GM12878 (cell line): ENCODE data around the gene ZFPM1. TPM values are rescaled to one million over a fixed set of nuclear protein-coding genes. Genes with fewer than 3 reads are reported as not detected.

ENCODE experiments used
- ATAC-seq: fragments of 200-7000 bp; cut with Tn5 transposase; 3 replicates; pipeline ENCODE4 v1.9.1; 2020; ENCODE audit warnings: mild to moderate bottlenecking, moderate library complexity
- BruUV-seq: library from RNA; stranded (reverse); fragments of 400-500 nt; replicated peaks from 2 replicates; lab custom pipeline; 2021; lab: Mats Ljungman, UMichigan
- CTCF ChIA-PET: fragments of 300-600 bp; sonication (Branson Sonifier 250); formaldehyde crosslinking; extraction: SDS; loops from one replicate; lab custom pipeline; 2021; ENCODE audit warnings: inconsistent platforms; lab: Yijun Ruan, JAX
- POLR2A ChIA-PET: fragments of 350-600 bp; formaldehyde crosslinking; extraction: SDS; loops from one replicate; lab custom pipeline; 2021; ENCODE audit warnings: inconsistent platforms; lab: Charles Lee
- RAD21 ChIA-PET: fragments of 300-600 bp; sonication (Branson Sonifier 250); formaldehyde crosslinking; loops from one replicate; lab custom pipeline; 2023; ENCODE audit warnings: antibody characterized with exemption; ENCODE audit not compliant: unreplicated experiment; lab: Charles Lee
- SMC1A ChIA-PET: fragments of 300-600 bp; sonication (Branson Sonifier 250); formaldehyde crosslinking; loops from one replicate; lab custom pipeline; 2023; ENCODE audit not compliant: unreplicated experiment, uncharacterized antibody; lab: Charles Lee
- DNase-seq: peaks from one replicate; pipeline ENCODE4 v3.0.0-alpha.2; 2011; ENCODE audit warnings: low read depth, low spot score
- FAIRE-seq: peaks from 3 replicates; lab custom pipeline; 2011; peaks lifted over from hg19 to GRCh38; lab: Jason Lieb, UNC
- H2AFZ ChIP-seq: 2 replicates; pipeline ENCODE4 v1.6.0; 2011; ENCODE audit warnings: low read depth, low read length, control low read depth; ENCODE audit not compliant: control insufficient read depth
- H3K27ac ChIP-seq: 2 replicates; pipeline ENCODE4 v1.5.1; 2011; ENCODE audit warnings: control low read depth; ENCODE audit not compliant: control insufficient read depth, insufficient read depth
- H3K27me3 ChIP-seq, 2 experiments: replicated peaks in 1 of 2; 2 replicates each; pipeline versions ENCODE4 v1.6.0 to v1.6.1; 2011; ENCODE audit warnings: low read length in 1 of 2; ENCODE audit not compliant: control insufficient read depth in 2 of 2, insufficient read depth in 2 of 2
- H3K36me3 ChIP-seq, 2 experiments: 2 replicates each; pipeline ENCODE4 v1.5.1; 2011; ENCODE audit warnings: low read length in 1 of 2; ENCODE audit not compliant: control insufficient read depth in 2 of 2, insufficient read depth in 2 of 2
- H3K4me1 ChIP-seq: 2 replicates; pipeline ENCODE4 v1.6.1; 2011; ENCODE audit warnings: mild to moderate bottlenecking, low read length, moderate library complexity, mixed read lengths; ENCODE audit not compliant: control insufficient read depth, insufficient read depth
- H3K4me2 ChIP-seq: 2 replicates; pipeline ENCODE4 v1.6.0; 2011; ENCODE audit warnings: control low read depth; ENCODE audit not compliant: control insufficient read depth, insufficient read depth
- H3K4me3 ChIP-seq: fragments of 200-600 bp; sonication (generic); 2 replicates; pipeline ENCODE4 v1.5.1; 2016
- H3K79me2 ChIP-seq: 2 replicates; pipeline ENCODE4 v1.6.0; 2011; ENCODE audit warnings: low read length; ENCODE audit not compliant: control insufficient read depth, insufficient read depth
- H3K9ac ChIP-seq: 2 replicates; pipeline ENCODE4 v1.8.0; 2011; ENCODE audit warnings: low read length, control low read depth, mixed read lengths; ENCODE audit not compliant: control insufficient read depth, insufficient read depth
- H3K9me3 ChIP-seq: replicated peaks from 3 replicates; pipeline ENCODE4 v1.5.1; 2011; ENCODE audit warnings: mild to moderate bottlenecking, low read length; ENCODE audit not compliant: control insufficient read depth, insufficient read depth
- H4K20me1 ChIP-seq: 2 replicates; pipeline ENCODE4 v1.6.0; 2011; ENCODE audit not compliant: control insufficient read depth, insufficient read depth
- BACH1 ChIP-seq: fragments of 450-650 bp; IDR thresholded peaks from 2 replicates; pipeline ENCODE4 v1.6.1; 2017; ENCODE audit warnings: mild to moderate bottlenecking, borderline replicate concordance
- CEBPB ChIP-seq, 2 experiments: fragments of 150-350 bp in 1 of 2; IDR thresholded peaks; 2 replicates each; pipeline ENCODE4 v1.6.1; 2012 to 2014; ENCODE audit warnings: low read depth in 2 of 2, low read length in 2 of 2, borderline replicate concordance in 1 of 2, inconsistent platforms in 1 of 2
- CUX1 ChIP-seq: IDR thresholded peaks from 2 replicates; pipeline ENCODE4 v1.6.1; 2012; ENCODE audit warnings: improper control_type of control experiment, low read depth, low read length; ENCODE audit not compliant: insufficient replicate concordance
- E4F1 ChIP-seq: fragments of 450-650 bp; IDR thresholded peaks from 2 replicates; pipeline ENCODE4 v1.6.1; 2018; ENCODE audit warnings: borderline replicate concordance, mild to moderate bottlenecking; ENCODE audit not compliant: partially characterized antibody
- IKZF1 ChIP-seq: fragments of 450-650 bp; conservative IDR thresholded peaks from 2 replicates; pipeline ENCODE4 v1.6.1; 2017; ENCODE audit warnings: antibody characterized with exemption, mild to moderate bottlenecking
- IKZF2 ChIP-seq, 2 experiments: fragments of 450-650 bp; IDR thresholded peaks; 2 replicates each; pipeline ENCODE4 v1.6.1; 2017; ENCODE audit warnings: mild to moderate bottlenecking in 2 of 2, moderate library complexity in 2 of 2
- JUND ChIP-seq: IDR thresholded peaks from 2 replicates; pipeline ENCODE4 v1.6.1; 2012; ENCODE audit warnings: low read depth, mild to moderate bottlenecking, low read length, improper control_type of control experiment, moderate library complexity
- KDM1A ChIP-seq: fragments of 200-600 bp; sonication (generic); IDR thresholded peaks from 2 replicates; pipeline ENCODE4 v1.6.1; 2016; ENCODE audit warnings: borderline replicate concordance
- MTA2 ChIP-seq: fragments of 450-650 bp; IDR thresholded peaks from 2 replicates; pipeline ENCODE4 v1.6.1; 2016; ENCODE audit warnings: low read depth, mild to moderate bottlenecking, moderate library complexity
- RAD51 ChIP-seq: fragments of 450-650 bp; IDR thresholded peaks from 2 replicates; pipeline ENCODE4 v1.6.1; 2016; ENCODE audit warnings: moderate library complexity, mild to moderate bottlenecking, inconsistent platforms
- RB1 ChIP-seq: fragments of 450-650 bp; formaldehyde crosslinking; IDR thresholded peaks from 2 replicates; pipeline ENCODE4 v1.6.1; 2017; ENCODE audit warnings: mild to moderate bottlenecking, borderline replicate concordance
- SMAD1 ChIP-seq: fragments of 450-650 bp; IDR thresholded peaks from 2 replicates; pipeline ENCODE4 v1.6.1; 2018; ENCODE audit warnings: mild to moderate bottlenecking, low read depth; ENCODE audit not compliant: partially characterized antibody
- TCF3 ChIP-seq: IDR thresholded peaks from 2 replicates; pipeline ENCODE4 v1.6.1; 2012; ENCODE audit warnings: low read depth, mild to moderate bottlenecking, low read length, borderline replicate concordance; ENCODE audit not compliant: insufficient read depth
- ZNF384 ChIP-seq: IDR thresholded peaks from 2 replicates; pipeline ENCODE4 v1.6.1; 2012; ENCODE audit warnings: low read depth, mild to moderate bottlenecking, low read length, improper control_type of control experiment, borderline replicate concordance
- ZNF622 ChIP-seq: fragments of 450-650 bp; IDR thresholded peaks from 2 replicates; pipeline ENCODE4 v1.6.1; 2017; ENCODE audit warnings: mild to moderate bottlenecking, inconsistent platforms
- WGBS: methylation state at CpG from one replicate; pipeline ENCODE4 v1.1.6; 2016; ENCODE audit warnings: low lambda C conversion rate; ENCODE audit not compliant: insufficient replicate concordance, insufficient coverage; ENCODE audit errors: missing lambda C conversion rate; 5-methylcytosine and 5-hydroxymethylcytosine counted together
- in situ Hi-C: fragments of 300-500 bp; cut with MboI; formaldehyde crosslinking; loops from 9 replicates; pipeline ENCODE4 v1.14.3; 2018; ENCODE audit warnings: mixed read lengths
- intact Hi-C: fragments of 100-400 bp; cut with micrococcal nuclease; formaldehyde crosslinking; loops from one replicate; pipeline ENCODE4 v1.14.2; 2022; ENCODE audit not compliant: unreplicated experiment
- polyA plus RNA-seq, 11 experiments: library from polyadenylated mRNA; depleted of rRNA in 4 of 11; unstranded in 6 of 11; stranded (reverse) in 5 of 11; fragments of >200 nt; fragmentation: Nextera tagmentation in 4 of 11; fragmentation: Illumina TruSeq in 1 of 11; extraction: Ambion mirVana in 4 of 11; extraction: Trizol in 1 of 11; gene quantifications; 1 replicate in 1 of 11; 2 replicates in 10 of 11; pipeline versions ENCODE4 v1.2.1 to v1.2.3, GENCODE V29; 2011 to 2016; ENCODE audit warnings: inconsistent platforms in 2 of 11, missing spikeins in 2 of 11, low read depth in 1 of 11
- total RNA-seq, 4 experiments: library from RNA; depleted of rRNA in 3 of 4; stranded (reverse); fragments of >200 nt in 3 of 4; fragmentation: Illumina TruSeq in 1 of 4; extraction: Trizol in 1 of 4; gene quantifications; 2 replicates each; pipeline versions ENCODE4 v1.2.1 to v1.2.3, GENCODE V29; 2013 to 2021

ZFPM1 gene
- total and polyA plus RNA-seq, 10 of the 15 experiments (the other 5 are each of a cell fraction or from before 2014, with no cell fraction given), result 0.02 to 5.1 (median 0.30) TPM

- in situ Hi-C loops, result no loop called here
- 42% methylated on average over 14 of the region's 14 CpGs for WGBS
- no peak for TF ChIP-seq MTA2
- no peak for TF ChIP-seq E4F1
- no peak for TF ChIP-seq CEBPB (IDR thresholded peaks at IDR 0.05; ENCODE audit: borderline replicate concordance in 1 of 2, low read depth in 2 of 2, low read length in 2 of 2)
- no peak for TF ChIP-seq JUND
- TF ChIP-seq CUX1, result no peak
- TF ChIP-seq RAD51, result no peak
- no peak for TF ChIP-seq BACH1
- TF ChIP-seq KDM1A, result no peak
- TF ChIP-seq IKZF2 (IDR thresholded peaks at IDR 0.05), result no peak
- no peak for TF ChIP-seq IKZF1
- TF ChIP-seq ZNF622, result no peak
- no peak for TF ChIP-seq ZNF384
- no peak for TF ChIP-seq TCF3
- TF ChIP-seq RB1, result no peak
- no peak for TF ChIP-seq SMAD1
Measured at GRCh38 chr16:88511906-88512305, 58.8 kb downstream of the ZFPM1 start.

More at GRCh38 chr16:88511906-88512305, 58.8 kb downstream of the ZFPM1 start:
- H3K36me3 ChIP-seq, result no peaks in the 10 kb centered on the region
- H4K20me1 ChIP-seq, result no peaks in the 10 kb centered on the region
- no peak for FAIRE-seq
- intact Hi-C loops, result no loop called here
- H3K9me3 ChIP-seq, result no peaks in the 10 kb centered on the region
- no peak overlapping the region for H3K4me2 ChIP-seq
- H3K27me3 ChIP-seq, result no peaks in the 10 kb centered on the region
- no TSS peak for BruUV-seq
- H3K4me3 ChIP-seq, result no peak overlapping the region
- H2AFZ ChIP-seq, result no peak overlapping the region
- no peak overlapping the region for H3K9ac ChIP-seq
- SMC1A ChIA-PET, result no interaction called here
- ATAC-seq, result no peak
- CTCF ChIA-PET, result no interaction called here
- H3K79me2 ChIP-seq, result no peaks in the 10 kb centered on the region
- no peak overlapping the region for H3K27ac ChIP-seq
- POLR2A ChIA-PET, result no interaction called here
- RAD21 ChIA-PET, result no interaction called here
- DNase-seq, result no peak
- H3K4me1 ChIP-seq, result no peaks in the 10 kb centered on the region
